GM19463 (cell line): ENCODE measurements around the gene BTBD3.

Source experiments
- ATAC-seq: cut with Tn5 transposase; IDR thresholded peaks from one replicate; pipeline ENCODE4 v1.9.1; 2021; ENCODE audit warnings: mild to moderate bottlenecking, moderate library complexity; ENCODE audit not compliant: unreplicated experiment

BTBD3 gene

DNA sequence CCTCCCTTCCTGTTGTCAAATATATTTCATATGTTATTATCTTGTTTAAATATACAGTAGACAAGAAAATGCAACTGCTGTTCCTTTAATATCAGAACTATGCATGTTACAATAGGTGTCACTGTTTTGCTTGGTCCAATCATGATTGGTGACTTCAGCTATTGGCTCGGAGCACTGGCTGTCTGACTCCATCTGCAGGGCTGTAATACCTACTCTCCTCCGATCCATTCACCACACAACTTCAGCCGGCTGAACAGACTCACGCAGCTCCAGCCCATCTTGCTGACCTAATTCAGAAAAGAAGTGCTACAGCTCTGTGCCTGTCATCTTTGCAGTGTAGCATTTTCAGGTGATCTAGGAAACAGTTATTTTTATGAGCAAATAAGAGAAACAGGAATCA is at the start of gene BTBD3:
Gene BTBD3, plus strand, starts transcription at position 231 of the 400 bp plus-strand sequence. CDS start 383 bp downstream, outside the sequence.
- peak; percentile 86 for ATAC-seq

GRCh38 chr20:11869641-11870040 is 48.1 kb upstream of the BTBD3 start:
- no peak for ATAC-seq

- ATAC-seq: no peak
Measured at GRCh38 chr20:11870411-11870810, 47.3 kb upstream of the BTBD3 start.

DNA sequence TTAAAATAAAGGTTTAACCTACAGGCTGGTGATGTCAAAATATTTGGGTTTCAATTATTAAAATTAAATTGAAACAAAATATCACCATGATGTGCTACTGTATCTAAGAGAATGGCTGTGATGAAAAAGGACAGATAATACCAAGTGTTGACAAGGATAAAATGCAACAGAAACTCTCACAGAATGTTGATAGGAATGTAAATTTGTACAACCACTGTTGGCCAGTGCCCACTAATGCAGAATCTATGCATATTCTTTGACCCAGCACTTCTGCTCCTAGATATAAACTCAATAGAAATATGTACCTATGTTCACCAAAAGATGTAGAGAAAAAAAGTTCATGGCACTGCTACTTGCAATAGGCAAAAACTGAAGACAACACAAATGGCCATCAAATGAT is 41.1 kb upstream of the BTBD3 start:
- ATAC-seq: no peak

DNA sequence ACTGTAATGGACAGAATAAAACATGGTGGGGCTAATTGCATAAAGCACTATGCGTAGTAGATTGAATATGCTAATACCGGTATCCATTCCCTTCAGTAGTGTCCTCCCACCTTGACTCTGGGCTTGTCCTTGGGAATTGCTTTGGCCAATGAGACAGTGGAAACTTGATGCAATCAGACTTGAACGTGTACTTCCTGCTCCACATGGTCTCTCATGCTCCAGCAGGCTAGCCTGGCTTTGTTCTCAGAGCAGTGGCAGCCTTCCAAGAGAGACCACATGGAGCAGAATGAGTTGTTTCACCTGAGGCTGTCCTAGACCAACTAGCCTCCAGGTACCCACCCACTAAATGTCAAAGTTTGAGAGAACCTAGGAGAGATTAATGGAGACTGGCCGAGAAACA is 37.0 kb upstream of the BTBD3 start:
- no peak for ATAC-seq

DNA sequence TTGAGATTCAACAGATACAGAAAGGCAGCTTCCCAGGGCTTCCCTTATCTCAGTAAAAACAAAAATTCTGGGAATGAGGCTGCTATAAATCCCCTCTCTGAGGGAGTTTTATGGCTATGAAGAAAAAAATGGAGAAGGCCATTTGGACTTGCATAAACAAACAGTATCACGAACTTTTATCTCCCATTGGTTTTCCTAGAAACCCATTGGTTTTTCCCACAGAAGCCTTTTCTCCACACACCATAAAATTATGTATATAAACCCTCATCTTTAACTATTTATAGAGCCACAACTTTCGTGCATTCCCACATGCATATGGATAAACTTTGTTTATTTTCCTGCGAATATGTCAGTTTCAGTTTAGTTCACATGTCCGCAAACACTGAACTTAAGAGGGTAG is 36.2 kb upstream of the BTBD3 start:
- no peak for ATAC-seq

DNA sequence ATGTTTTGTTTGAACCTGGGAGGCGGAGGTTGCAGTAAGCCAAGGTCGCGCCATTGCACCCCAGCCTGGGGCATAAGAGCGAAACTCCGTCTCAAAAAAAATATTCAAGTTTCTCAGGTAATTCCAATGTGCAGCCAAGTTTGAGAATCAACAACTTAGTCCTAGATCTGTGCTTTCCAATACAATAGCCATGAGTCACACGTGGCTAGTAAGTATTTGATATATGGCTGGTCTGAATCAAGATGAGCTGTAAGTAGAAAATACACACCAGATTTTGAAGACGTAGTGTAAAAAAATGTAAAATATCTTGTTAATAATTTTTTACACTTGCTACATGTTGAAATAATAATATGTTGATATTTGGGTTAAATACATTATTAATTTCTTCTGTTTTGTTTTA is 35.0 kb upstream of the BTBD3 start:
- no peak for ATAC-seq

DNA sequence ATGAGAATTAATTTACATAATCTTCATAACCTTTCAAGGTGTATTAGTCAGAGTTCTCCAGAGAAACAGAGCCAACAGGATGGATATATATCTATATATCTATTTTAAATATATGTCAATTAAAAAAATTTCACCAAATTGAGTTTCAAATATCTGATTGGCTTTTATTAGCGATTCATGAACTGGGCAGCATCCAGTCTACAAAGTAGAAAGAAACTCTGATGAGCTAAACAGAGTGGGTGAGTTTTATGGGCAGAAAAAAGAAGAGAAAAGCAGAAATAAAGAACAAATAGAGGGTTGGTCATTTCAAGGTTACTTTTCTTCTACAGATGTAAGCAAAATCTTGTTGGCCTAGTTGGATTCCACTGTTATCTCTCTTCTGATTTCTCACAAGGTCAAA is 29.0 kb upstream of the BTBD3 start:
- ATAC-seq: no peak

- ATAC-seq: peak; percentile 69
Measured at GRCh38 chr20:11890331-11891076, 27.2 kb upstream of the BTBD3 start.

- peak; percentile 35 for ATAC-seq
Measured at GRCh38 chr20:11891077-11891775, 26.5 kb upstream of the BTBD3 start.

DNA sequence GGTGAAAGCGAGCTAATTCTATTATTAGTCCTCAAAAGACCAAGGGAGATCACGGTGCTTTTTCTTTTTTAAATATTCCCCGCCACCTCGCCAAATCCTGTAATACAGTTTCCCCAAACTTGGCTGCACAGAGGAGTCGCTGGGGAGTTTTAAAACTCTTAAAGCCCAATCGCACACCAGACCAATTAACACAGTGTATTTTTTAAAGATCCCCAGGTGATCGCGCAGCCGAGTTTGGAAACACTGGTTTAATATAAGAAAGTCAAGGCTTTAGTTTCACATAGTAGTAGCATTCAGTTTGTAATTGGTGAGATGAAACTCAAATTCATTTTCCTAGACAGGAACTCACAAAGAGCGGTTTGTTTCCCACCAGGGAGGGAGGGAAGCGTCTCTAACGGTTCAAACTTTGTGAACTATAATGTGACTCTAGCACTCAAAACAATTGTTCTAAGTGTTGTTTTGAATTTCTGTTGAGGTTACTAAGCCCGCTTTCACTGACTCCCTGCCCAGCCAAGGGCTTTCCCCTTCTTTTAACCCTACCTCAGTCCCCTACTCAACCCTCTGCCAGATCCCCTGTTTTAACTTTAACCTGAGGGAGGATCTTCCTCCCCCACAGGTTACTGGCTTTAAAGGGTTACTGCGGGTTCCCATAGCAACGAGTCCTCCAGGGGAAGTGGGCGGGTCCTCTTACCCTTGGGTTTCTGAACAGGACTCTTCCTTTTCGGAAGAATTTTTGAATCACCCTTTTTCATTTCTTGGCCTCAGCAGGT is 25.7 kb upstream of the BTBD3 start:
- ATAC-seq: peak; percentile 46

- ATAC-seq: no peak
Measured at GRCh38 chr20:11894062-11894461, 23.6 kb upstream of the BTBD3 start.

GRCh38 chr20:11895861-11896387 is 21.8 kb upstream of the BTBD3 start:
- no peak for ATAC-seq

DNA sequence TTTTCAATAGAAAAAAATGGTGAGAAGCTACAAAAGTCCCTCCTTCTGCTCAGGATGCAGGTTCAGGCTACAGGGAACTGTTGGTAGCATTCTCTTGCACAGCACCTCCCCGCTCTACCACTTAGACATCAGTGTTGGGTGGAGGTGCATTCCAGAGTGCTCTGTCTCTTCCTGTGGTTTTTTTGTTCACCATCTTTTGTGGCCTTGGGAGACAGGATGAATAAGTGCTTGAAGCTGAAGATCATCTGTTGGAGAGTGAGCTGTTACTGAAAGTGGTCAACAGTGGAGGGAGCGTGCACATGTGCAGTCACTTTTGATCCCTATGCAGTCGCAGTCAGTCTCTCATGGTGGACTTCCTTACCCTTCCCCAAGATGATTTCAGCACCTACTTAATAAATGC is 16.6 kb upstream of the BTBD3 start:
- ATAC-seq: no peak

- no peak for ATAC-seq
Measured at GRCh38 chr20:11902285-11902697, 15.4 kb upstream of the BTBD3 start.

DNA sequence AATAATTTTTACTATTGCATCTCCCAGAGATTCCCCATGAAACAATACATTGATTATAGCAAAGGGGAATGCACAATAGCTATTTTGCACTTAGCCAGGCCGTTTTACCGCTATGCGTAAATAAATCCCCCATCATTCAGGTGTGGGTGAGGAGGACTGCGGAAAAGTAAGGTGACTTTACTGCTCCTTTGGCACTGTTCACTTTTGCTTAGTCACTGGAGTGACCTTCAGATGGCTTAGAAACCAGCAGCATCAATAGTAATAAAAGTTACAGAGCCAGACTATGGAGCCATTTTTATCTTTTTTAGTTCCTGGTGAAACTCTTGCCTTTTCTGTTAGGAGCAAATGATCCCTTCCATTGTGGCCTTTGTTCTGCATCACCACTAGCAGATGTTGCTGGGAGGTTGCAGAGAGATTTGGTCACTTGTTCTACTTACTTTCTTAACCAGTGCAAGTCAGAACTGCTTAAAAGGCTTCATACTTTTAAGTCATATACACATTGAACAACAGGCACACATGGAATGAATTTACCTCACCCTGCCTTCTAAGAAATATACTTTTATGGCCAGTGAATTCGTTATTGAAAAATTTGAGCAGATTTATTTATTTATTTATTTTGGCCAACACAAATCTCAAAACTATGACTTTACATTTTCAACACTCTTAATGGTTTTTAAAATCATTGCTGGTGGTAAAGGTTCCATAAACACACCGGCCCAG is 12.1 kb upstream of the BTBD3 start:
- ATAC-seq: no peak

DNA sequence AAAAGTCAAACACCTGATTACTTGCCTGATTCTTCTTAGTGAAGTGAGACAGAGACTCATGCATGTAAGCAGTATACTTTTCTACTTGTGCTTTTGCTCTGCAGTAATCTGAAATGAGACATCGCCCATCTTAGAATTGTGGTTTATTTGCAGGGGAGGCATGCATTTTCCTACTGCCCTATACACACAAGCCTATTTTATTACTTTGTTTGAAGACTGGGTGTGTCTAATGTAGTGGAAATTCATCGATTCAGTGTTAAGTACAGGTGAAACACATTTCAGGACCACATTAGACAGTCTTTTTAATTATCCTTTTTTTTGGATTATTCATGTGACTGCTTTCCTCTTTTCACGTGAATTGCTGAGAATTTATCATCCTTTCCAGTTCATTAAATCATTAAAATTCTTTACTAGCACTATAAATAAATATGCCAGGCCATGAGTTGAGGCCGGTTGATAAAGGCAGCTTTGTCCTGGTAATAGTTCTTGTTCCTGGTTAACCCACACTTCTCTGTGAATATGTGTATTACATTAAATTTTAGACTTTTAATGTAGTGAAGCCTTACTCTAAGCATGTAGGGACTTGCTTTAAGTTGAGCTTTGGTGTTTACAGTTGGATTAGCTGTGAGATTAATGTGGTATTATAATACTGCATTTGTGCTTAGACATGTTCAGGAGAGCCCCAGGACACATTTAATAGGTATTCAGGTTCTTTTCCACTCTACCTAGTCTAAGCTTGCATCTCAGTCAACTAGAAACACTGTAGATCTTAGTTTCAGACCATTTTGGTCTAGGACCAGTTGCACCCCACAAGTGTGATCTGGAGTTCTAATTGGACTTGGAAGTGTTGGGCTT is 10.8 kb upstream of the BTBD3 start:
- no peak for ATAC-seq

DNA sequence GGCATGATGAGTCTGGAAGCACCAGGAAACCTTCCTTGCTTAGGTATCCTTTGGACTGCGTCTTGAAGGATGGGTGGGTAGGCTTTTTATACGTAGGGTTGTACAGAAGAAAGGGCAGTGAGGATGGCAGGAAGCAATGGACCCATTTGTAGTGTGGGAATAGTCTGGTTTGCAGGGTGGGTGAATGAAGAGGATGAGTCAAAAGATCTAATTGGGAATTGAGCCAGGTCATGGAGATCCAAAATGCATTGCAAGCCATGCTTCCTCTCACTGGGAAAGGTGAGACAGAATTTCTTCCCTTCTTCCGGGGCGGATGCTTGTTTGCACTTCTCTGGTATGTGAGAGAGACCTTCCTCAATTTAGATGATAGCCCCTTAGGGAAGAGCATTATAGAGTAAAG is 10.1 kb upstream of the BTBD3 start:
- no peak for ATAC-seq

GRCh38 chr20:11912013-11912658 is 5.6 kb upstream of the BTBD3 start:
- no peak for ATAC-seq
